Measurements from ENCODE around the gene SPRY2.

SPRY2 gene

GRCh38 chr13:80341101-80341755 lies at the start of gene SPRY2:
Gene SPRY2 (minus strand): TSS chr13:80341126. CDS start chr13:80337705, 3,421 bp downstream.
- Histone ChIP-seq H3K36me3 (replicated peaks) (peaks cover 12% of the 10 kb centered on the region), H3K9me3 (no peaks in the 10 kb centered on the region), H3K4me3 (peak within 1 kb of the TSS; percentile 81), H3K27me3 (ENCODE audit: low read depth) (no peaks in the 10 kb centered on the region), H3K4me1 (peaks cover 11% of the 10 kb centered on the region)
- DNase-seq (ENCODE audit: low spot score in 2 of 2): peak; percentile 90 to 92
- in situ Hi-C loops (cut with MboI; ENCODE audit: low sequenced_read_pairs): no loop called here

GRCh38 chr13:80390338-80390737 lies 49.4 kb upstream of the SPRY2 start:
- Histone ChIP-seq H3K9me3 (no peaks in the 10 kb centered on the region), H3K4me1 (no peaks in the 10 kb centered on the region), H3K4me3 (no peak overlapping the region), H3K36me3 (replicated peaks) (no peaks in the 10 kb centered on the region), H3K27me3 (ENCODE audit: low read depth) (no peaks in the 10 kb centered on the region)
- in situ Hi-C loops (cut with MboI; ENCODE audit: low sequenced_read_pairs): no loop called here
- no peak for DNase-seq (ENCODE audit: low spot score in 2 of 2)

- Histone ChIP-seq H3K9me3 (no peaks in the 10 kb centered on the region), H3K27me3 (ENCODE audit: low read depth) (peaks cover 5% of the 10 kb centered on the region; the same call in 1 of the 2 replicates), H3K36me3 (replicated peaks) (no peaks in the 10 kb centered on the region), H3K4me3 (no peak overlapping the region), H3K4me1 (no peaks in the 10 kb centered on the region)
- in situ Hi-C loops (cut with MboI; ENCODE audit: low sequenced_read_pairs): no loop called here
- no peak for DNase-seq (ENCODE audit: low spot score in 2 of 2)
Measured at GRCh38 chr13:80389073-80390038, 48.4 kb upstream of the SPRY2 start.

- no peaks in the 10 kb centered on the region for H3K36me3 ChIP-seq (replicated peaks)
- peaks cover 5% of the 10 kb centered on the region; the same call in 1 of the 2 replicates for H3K27me3 ChIP-seq (ENCODE audit: low read depth)
- in situ Hi-C loops (cut with MboI; ENCODE audit: low sequenced_read_pairs): no loop called here
- H3K4me3 ChIP-seq: no peak overlapping the region
- DNase-seq (ENCODE audit: low spot score in 2 of 2): no peak
- no peaks in the 10 kb centered on the region for H3K4me1 ChIP-seq
- H3K9me3 ChIP-seq: no peaks in the 10 kb centered on the region
Measured at GRCh38 chr13:80388506-80388905, 47.6 kb upstream of the SPRY2 start.

GRCh38 chr13:80386592-80386991 lies 45.7 kb upstream of the SPRY2 start:
- Histone ChIP-seq H3K9me3 (no peaks in the 10 kb centered on the region), H3K36me3 (replicated peaks) (no peaks in the 10 kb centered on the region), H3K27me3 (ENCODE audit: low read depth) (peaks cover 5% of the 10 kb centered on the region; the same call in 1 of the 2 replicates), H3K4me3 (no peak overlapping the region), H3K4me1 (no peaks in the 10 kb centered on the region)
- no peak for DNase-seq (ENCODE audit: low spot score in 2 of 2)
- in situ Hi-C loops (cut with MboI; ENCODE audit: low sequenced_read_pairs): no loop called here

GRCh38 chr13:80386002-80386401 lies 45.1 kb upstream of the SPRY2 start:
- Histone ChIP-seq H3K36me3 (replicated peaks) (no peaks in the 10 kb centered on the region), H3K4me3 (no peak overlapping the region), H3K4me1 (no peaks in the 10 kb centered on the region), H3K9me3 (no peaks in the 10 kb centered on the region), H3K27me3 (ENCODE audit: low read depth) (peaks cover 5% of the 10 kb centered on the region; the same call in 1 of the 2 replicates)
- in situ Hi-C loops (cut with MboI; ENCODE audit: low sequenced_read_pairs): no loop called here
- no peak for DNase-seq (ENCODE audit: low spot score in 2 of 2)

- H3K9me3 ChIP-seq: no peaks in the 10 kb centered on the region
- no peaks in the 10 kb centered on the region for H3K36me3 ChIP-seq (replicated peaks)
- in situ Hi-C loops (cut with MboI; ENCODE audit: low sequenced_read_pairs): no loop called here
- DNase-seq (ENCODE audit: low spot score in 2 of 2): no peak
- H3K4me1 ChIP-seq: no peaks in the 10 kb centered on the region
- no peak overlapping the region for H3K4me3 ChIP-seq
- H3K27me3 ChIP-seq (ENCODE audit: low read depth): peaks cover 5% of the 10 kb centered on the region; the same call in 1 of the 2 replicates
Measured at GRCh38 chr13:80382576-80382975, 41.6 kb upstream of the SPRY2 start.

GRCh38 chr13:80379245-80379644 lies 38.3 kb upstream of the SPRY2 start:
- in situ Hi-C loops (cut with MboI; ENCODE audit: low sequenced_read_pairs): no loop called here
- no peaks in the 10 kb centered on the region for H3K36me3 ChIP-seq (replicated peaks)
- H3K4me3 ChIP-seq: no peak overlapping the region
- DNase-seq (ENCODE audit: low spot score in 2 of 2): no peak
- no peaks in the 10 kb centered on the region for H3K9me3 ChIP-seq
- H3K4me1 ChIP-seq: no peaks in the 10 kb centered on the region
- H3K27me3 ChIP-seq (ENCODE audit: low read depth): no peaks in the 10 kb centered on the region

GRCh38 chr13:80376554-80376953 lies 35.6 kb upstream of the SPRY2 start:
- no peak for DNase-seq (ENCODE audit: low spot score in 2 of 2)
- H3K4me3 ChIP-seq: no peak overlapping the region
- H3K36me3 ChIP-seq (replicated peaks): no peaks in the 10 kb centered on the region
- no peaks in the 10 kb centered on the region for H3K27me3 ChIP-seq (ENCODE audit: low read depth)
- H3K4me1 ChIP-seq: no peaks in the 10 kb centered on the region
- no peaks in the 10 kb centered on the region for H3K9me3 ChIP-seq
- in situ Hi-C loops (cut with MboI; ENCODE audit: low sequenced_read_pairs): no loop called here

GRCh38 chr13:80374901-80375300 lies 34.0 kb upstream of the SPRY2 start:
- no peak overlapping the region for H3K4me3 ChIP-seq
- DNase-seq (ENCODE audit: low spot score in 2 of 2): no peak
- no peaks in the 10 kb centered on the region for H3K27me3 ChIP-seq (ENCODE audit: low read depth)
- H3K9me3 ChIP-seq: no peaks in the 10 kb centered on the region
- no peaks in the 10 kb centered on the region for H3K4me1 ChIP-seq
- H3K36me3 ChIP-seq (replicated peaks): no peaks in the 10 kb centered on the region
- in situ Hi-C loops (cut with MboI; ENCODE audit: low sequenced_read_pairs): no loop called here

- no peaks in the 10 kb centered on the region for H3K27me3 ChIP-seq (ENCODE audit: low read depth)
- DNase-seq (ENCODE audit: low spot score in 2 of 2): no peak
- H3K36me3 ChIP-seq (replicated peaks): no peaks in the 10 kb centered on the region
- H3K4me1 ChIP-seq: no peaks in the 10 kb centered on the region
- H3K9me3 ChIP-seq: no peaks in the 10 kb centered on the region
- H3K4me3 ChIP-seq: no peak overlapping the region
- in situ Hi-C loops (cut with MboI; ENCODE audit: low sequenced_read_pairs): no loop called here
Measured at GRCh38 chr13:80374444-80374843, 33.5 kb upstream of the SPRY2 start.

- in situ Hi-C loops (cut with MboI; ENCODE audit: low sequenced_read_pairs): no loop called here
- no peak overlapping the region for H3K4me3 ChIP-seq
- DNase-seq (ENCODE audit: low spot score in 2 of 2): no peak
- H3K27me3 ChIP-seq (ENCODE audit: low read depth): no peaks in the 10 kb centered on the region
- no peaks in the 10 kb centered on the region for H3K9me3 ChIP-seq
- no peaks in the 10 kb centered on the region for H3K4me1 ChIP-seq
- no peaks in the 10 kb centered on the region for H3K36me3 ChIP-seq (replicated peaks)
Measured at GRCh38 chr13:80371840-80372509, 31.0 kb upstream of the SPRY2 start.

- Histone ChIP-seq H3K9me3 (no peaks in the 10 kb centered on the region), H3K4me1 (no peaks in the 10 kb centered on the region), H3K4me3 (no peak overlapping the region), H3K36me3 (replicated peaks) (no peaks in the 10 kb centered on the region), H3K27me3 (ENCODE audit: low read depth) (no peaks in the 10 kb centered on the region)
- no peak for DNase-seq (ENCODE audit: low spot score in 2 of 2)
- in situ Hi-C loops (cut with MboI; ENCODE audit: low sequenced_read_pairs): no loop called here
Measured at GRCh38 chr13:80367473-80367872, 26.5 kb upstream of the SPRY2 start.

Data from HAP-1 (cell line).